HG03095 (cell line): ENCODE measurements around the gene GART.
"Not testable (repeated sequence)": the region's sequence is repeated elsewhere in the genome, so short reads cannot be mapped to it uniquely, and the experiment has no call there.

Experiments
- ATAC-seq: cut with Tn5 transposase; IDR thresholded peaks from one replicate; pipeline ENCODE4 v1.9.1; 2021; ENCODE audit warnings: moderate library complexity; ENCODE audit not compliant: unreplicated experiment

Gene GART

DNA sequence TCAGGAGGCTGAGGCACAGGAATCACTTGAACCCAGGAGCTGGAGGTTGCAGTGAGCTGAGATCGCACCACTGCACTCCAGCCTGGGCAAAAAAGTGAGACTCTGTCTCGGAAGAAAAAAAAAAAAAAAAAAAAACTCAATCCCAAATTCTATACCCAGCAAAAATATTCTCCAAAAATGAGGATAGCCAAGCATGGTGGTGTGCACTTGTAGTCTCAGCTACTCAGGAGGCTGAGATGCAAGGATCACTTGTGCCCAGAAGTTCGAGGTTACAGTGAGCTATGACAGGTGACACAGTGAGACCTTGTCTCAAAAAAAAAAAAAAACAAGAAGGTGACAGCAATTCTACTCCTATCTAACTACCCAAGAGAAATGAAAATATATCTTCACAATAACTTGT is 68.6 kb downstream of the GART start:
- no peak for ATAC-seq

DNA sequence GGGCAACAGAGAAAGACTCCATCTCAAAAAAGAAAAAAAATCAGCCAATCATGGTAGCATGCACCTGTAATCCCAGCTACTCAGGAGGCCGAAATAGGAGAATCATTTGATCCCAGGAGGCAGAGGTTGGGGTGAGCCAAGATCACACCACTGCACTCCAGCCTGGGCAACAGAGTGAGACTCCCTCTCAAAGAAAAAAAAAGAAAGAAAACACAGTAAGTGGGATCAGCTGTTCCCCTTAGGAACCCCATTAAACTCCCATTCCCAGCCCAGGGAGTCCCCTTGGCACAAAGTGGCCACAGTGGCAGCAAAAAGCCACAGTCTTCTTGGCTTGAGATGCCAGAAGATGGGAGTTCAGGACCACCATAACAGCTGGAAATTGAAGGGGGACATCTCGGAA is 71.2 kb downstream of the GART start:
- ATAC-seq, result no peak

DNA sequence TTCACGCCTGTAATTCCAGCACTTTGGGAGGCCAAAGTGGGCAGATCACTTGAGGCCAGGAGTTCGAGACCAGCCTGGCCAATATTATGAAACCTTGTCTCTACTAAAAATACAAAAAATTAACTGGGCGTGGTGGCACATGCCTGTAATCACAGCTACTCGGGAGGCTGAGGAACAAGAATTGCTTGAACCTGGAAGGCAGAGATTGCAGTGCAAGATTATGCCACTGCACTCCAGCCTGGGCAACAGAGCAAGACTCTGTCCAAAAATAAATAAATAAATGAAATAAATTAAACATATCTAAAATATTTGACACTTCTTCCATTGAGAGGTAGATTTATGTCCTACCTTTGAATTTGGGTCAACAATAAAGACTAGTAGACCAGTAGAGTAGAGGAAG is 72.7 kb downstream of the GART start:
- not testable (repeated sequence) for ATAC-seq

DNA sequence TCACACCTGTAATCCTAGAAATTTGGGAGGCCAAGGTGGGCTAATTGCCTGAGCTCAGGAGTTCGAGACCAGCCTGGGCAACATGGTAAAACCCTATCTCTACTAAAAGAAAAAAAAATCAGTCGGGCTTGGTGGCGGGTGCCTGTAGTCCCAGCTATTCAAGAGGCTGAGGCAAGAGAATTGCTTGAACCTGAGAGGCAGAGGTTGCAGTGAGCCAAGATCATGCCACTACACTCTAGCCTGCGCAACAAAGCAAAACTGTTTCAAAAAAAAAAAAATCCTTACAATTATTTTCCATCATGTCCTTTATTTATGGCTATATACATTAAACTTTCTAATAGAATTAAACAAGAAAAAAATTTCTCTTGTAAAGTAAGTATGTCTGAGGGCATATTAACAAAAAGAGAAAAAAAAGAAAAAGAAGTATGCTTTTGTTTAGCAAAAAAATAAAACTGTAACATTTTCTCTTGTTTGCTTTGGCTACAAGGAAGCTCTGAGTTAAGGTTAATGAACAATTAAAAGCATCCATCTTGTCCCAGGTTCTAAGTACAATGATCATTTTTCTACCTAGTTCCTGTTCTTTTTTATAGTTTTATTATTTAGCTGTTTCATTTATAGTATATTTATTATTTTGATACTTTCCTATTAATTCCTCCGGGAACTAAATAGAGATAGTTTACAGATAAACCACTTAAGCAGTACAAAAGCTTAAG is 80.2 kb downstream of the GART start:
- no peak for ATAC-seq

DNA sequence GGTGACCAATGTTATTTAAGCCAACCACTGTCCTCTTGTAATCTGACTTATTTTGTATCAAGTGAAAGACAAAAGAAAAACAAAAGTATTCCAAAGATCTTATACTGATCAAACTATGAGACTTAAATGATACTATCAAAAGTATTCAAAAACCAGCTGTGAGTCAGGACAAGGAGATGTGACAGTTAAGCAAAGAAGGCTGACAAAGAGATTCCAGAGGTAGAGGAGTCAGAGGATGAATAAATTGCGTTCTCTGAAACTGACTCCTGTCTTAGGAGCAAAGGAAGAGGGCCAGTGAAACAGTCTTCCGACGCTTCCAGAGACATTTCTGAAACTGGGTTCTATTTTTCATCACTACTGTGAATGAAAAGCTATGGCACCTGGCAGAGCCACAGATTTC is 83.1 kb downstream of the GART start:
- no peak for ATAC-seq

DNA sequence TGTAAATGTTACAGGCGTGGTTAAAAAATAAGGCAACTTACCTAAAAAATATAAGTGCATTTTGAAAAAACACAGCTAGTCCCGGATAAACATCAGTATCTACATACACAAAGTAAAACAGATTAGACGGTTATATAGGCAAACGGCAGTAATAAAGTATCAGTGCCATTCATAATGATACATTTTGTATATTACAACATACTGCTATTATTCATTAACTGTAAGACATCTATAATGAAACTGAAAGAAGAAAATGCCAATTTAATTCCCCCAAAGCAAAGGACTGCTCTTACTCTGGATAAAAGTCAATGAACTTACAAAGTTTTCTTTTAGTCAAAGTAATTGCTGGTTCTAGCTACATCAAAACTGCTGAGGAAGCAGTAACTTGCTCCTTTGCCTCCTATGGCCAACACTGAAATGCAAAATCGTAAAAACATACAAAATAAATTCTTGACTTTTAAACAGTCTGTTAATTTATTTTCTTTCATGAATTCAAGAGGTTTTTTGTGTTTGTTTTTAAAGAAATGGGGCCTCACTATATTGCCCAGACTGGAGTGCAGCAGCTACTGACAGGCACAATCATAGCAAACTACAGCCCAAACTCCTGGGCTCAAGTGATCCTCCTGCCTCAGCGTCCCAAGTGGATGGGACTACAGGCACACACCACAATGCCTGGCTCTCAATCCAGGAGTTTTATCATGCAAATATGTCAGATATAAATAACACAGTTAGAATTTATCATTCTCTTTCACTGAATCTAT is 86.1 kb downstream of the GART start:
- ATAC-seq, result no peak
